ENCODE measurements around the gene PCF11. TPM values are rescaled to one million over a fixed set of nuclear protein-coding genes. Genes with fewer than 3 reads are reported as not detected.
"Not testable (repeated sequence)": the region's sequence is repeated elsewhere in the genome, so short reads cannot be mapped to it uniquely, and the experiment has no call there.

The PCF11 gene
- polyA plus RNA-seq, 1 donor: 74.9 TPM

DNA sequence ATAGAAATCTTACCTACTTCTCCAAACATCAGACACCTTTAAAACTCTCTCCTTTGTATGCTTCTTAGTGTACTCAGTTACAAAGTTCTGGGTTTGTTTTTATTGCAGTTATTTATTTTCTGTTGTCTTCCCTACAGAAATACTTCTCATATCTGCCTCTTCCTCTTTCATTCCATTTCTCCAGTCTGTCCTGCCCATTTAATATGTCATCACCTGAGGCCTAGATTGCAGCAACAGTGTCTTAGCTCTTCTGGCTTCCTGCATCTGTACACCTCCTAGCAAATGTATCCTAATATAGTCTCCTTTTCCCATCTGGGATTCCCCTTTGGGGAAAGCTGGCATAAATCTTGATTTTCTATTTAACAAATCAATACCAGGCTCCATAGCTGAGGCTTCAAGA is 34.9 kb upstream of the PCF11 start:
- DNase-seq: no peak
- no peaks in the 10 kb centered on the region for H3K4me1 ChIP-seq (ENCODE audit: control insufficient read depth, insufficient read depth, low read length)
- no peaks in the 10 kb centered on the region for H3K9me3 ChIP-seq (ENCODE audit: control insufficient read depth, low read depth, low read length)

DNA sequence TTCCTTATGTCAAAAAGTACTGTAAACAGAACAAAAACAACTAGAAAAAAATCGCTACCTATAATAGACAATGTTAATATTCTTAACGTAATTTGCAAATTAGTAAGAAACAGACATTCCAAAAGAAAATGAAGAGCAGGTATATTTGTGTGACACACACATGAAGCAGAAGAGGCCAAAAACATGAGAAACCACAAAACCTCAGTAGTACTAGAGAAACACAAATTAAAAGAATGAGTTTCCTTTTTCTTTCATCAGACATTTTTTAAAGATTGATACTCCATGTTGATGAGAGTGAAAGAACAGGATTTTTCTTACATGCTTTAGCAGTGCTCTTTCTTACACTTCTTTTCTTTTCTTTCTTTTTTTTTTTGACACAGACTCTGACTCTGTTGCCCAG is 34.2 kb upstream of the PCF11 start:
- no CpG with 5 or more reads among the region's 2 CpGs for WGBS (ENCODE audit: insufficient coverage, low lambda C conversion rate)
- H3K9me3 ChIP-seq (ENCODE audit: control insufficient read depth, low read depth, low read length): no peaks in the 10 kb centered on the region

More for the DNA sequence above, 34.9 kb upstream of the PCF11 start:
- Histone ChIP-seq H3K36me3 (ENCODE audit: control insufficient read depth, insufficient read depth, low read length) (no peaks in the 10 kb centered on the region), H3K4me3 (ENCODE audit: low read length) (no peak overlapping the region), H3K27ac (ENCODE audit: low read length) (no peak overlapping the region), H3K27me3 (ENCODE audit: control insufficient read depth, insufficient read depth, low read length) (no peaks in the 10 kb centered on the region)

DNA sequence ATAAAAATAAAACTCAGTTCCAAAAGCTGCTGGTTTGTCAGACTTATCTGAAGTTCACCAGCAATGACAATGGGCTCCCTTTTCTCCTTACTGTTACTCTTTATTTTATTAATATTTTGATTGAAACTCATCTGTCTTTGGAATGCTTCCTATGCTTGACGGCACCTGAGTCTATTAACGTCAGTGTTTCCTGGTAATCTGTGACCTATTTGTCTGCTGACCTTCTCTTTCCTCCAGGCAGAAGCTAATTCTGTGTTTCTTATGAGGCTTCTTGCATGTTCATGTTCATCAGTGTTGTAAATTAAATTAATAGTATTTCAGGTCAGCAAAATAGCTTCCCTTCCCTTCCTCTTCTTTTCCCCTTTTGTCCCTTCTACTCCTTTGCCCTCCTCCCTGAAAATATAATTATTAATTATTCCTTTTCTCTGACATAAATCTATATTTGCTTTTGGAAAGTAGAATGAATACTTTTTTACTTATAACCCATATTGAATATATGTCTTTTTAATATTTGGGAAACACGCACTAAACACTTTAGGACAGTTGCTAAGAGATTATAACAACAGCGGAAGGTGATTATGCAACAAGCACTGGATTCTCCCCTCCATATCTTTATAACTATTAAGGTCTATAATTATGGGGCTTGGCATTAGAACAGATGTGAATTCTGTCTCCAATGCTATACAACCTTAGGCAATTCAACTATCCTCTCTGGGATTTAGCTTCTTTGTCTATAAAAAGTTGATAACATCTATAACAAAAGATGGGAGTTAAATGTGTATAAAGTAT is 32.1 kb upstream of the PCF11 start:
- no peaks in the 10 kb centered on the region for H3K9me3 ChIP-seq (ENCODE audit: control insufficient read depth, low read depth, low read length)
- no peaks in the 10 kb centered on the region for H3K36me3 ChIP-seq (ENCODE audit: control insufficient read depth, insufficient read depth, low read length)
- peak; percentile 19 to 58 for DNase-seq
- H3K4me1 ChIP-seq (ENCODE audit: control insufficient read depth, insufficient read depth, low read length): no peaks in the 10 kb centered on the region
- no CpG with 5 or more reads among the region's 4 CpGs for WGBS (ENCODE audit: insufficient coverage, low lambda C conversion rate)
- H3K4me3 ChIP-seq (ENCODE audit: low read length): no peak overlapping the region
- no peak overlapping the region for H3K27ac ChIP-seq (ENCODE audit: low read length)
- H3K27me3 ChIP-seq (ENCODE audit: control insufficient read depth, insufficient read depth, low read length): no peaks in the 10 kb centered on the region

More for the DNA sequence above, 34.2 kb upstream of the PCF11 start:
- H3K36me3 ChIP-seq (ENCODE audit: control insufficient read depth, insufficient read depth, low read length): no peaks in the 10 kb centered on the region
- no peak overlapping the region for H3K27ac ChIP-seq (ENCODE audit: low read length)
- no peaks in the 10 kb centered on the region for H3K27me3 ChIP-seq (ENCODE audit: control insufficient read depth, insufficient read depth, low read length)
- H3K4me3 ChIP-seq (ENCODE audit: low read length): no peak overlapping the region
- H3K4me1 ChIP-seq (ENCODE audit: control insufficient read depth, insufficient read depth, low read length): no peaks in the 10 kb centered on the region
- DNase-seq: no peak

DNA sequence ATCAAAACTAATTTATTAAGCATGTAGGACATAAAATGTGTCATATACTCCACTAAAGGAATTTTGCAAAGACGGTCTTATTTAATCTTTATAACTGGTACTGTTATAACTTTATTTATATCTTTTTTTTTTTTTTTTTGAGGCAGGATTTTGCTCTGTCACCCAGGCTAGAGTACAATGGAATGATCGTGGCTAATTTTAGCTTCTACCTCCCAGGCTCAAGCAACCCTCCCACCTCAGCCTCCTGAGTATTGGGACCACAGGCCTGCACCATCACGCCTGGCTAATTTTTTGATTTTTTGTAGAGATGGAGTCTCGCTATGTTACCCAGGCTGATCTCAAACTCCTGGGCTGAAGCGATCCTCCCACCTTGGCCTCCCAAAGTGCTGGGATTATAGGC is 31.4 kb upstream of the PCF11 start:
- Histone ChIP-seq H3K36me3 (ENCODE audit: control insufficient read depth, insufficient read depth, low read length) (no peaks in the 10 kb centered on the region), H3K4me1 (ENCODE audit: control insufficient read depth, insufficient read depth, low read length) (no peaks in the 10 kb centered on the region), H3K27ac (ENCODE audit: low read length) (no peak overlapping the region), H3K27me3 (ENCODE audit: control insufficient read depth, insufficient read depth, low read length) (no peaks in the 10 kb centered on the region), H3K9me3 (ENCODE audit: control insufficient read depth, low read depth, low read length) (no peaks in the 10 kb centered on the region), H3K4me3 (ENCODE audit: low read length) (no peak overlapping the region)
- WGBS (ENCODE audit: insufficient coverage, low lambda C conversion rate): 100% methylated on average over 1 of the region's 5 CpGs
- DNase-seq: no peak

DNA sequence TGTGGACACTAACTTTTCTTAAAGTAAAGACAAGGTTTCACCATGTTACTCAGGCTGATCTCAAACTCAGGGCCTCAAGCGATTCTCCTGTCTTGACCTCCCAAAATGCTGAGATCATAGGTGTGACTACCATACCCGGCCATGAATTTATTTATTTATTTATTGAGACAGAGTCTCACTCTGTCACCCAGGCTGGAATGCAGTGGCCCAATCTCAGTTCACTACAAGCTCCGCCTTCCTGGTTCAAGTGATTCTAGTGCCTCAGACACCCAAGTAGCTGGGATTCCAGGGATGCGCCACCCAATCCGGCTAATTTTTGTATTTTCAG is 29.7 kb upstream of the PCF11 start:
- peaks cover under 1% of the 10 kb centered on the region for H3K9me3 ChIP-seq (ENCODE audit: control insufficient read depth, low read depth, low read length)
- DNase-seq: no peak
- no peaks in the 10 kb centered on the region for H3K36me3 ChIP-seq (ENCODE audit: control insufficient read depth, insufficient read depth, low read length)
- H3K4me3 ChIP-seq (ENCODE audit: low read length): no peak overlapping the region
- no peak overlapping the region for H3K27ac ChIP-seq (ENCODE audit: low read length)
- H3K27me3 ChIP-seq (ENCODE audit: control insufficient read depth, insufficient read depth, low read length): no peaks in the 10 kb centered on the region
- 100% methylated on average over 2 of the region's 5 CpGs for WGBS (ENCODE audit: insufficient coverage, low lambda C conversion rate)
- H3K4me1 ChIP-seq (ENCODE audit: control insufficient read depth, insufficient read depth, low read length): no peaks in the 10 kb centered on the region

DNA sequence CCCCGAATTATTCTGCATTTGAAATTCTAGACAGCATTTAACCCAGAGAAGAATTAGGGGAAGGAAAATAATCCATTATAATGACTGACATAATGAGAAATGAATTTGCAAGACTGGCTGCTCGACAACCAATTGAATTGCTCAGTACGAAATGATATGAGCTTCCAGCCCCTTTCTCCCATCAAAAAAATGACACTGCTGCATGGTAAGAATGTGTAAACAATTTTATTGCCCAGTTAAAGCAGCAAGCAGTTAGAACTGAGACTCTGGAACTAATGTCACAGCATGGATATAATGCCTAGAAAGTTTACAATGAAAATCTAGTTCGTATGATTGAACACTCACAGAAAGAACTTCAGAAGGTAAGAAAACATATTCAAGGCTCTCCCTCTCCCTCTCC is 24.7 kb upstream of the PCF11 start:
- H3K27me3 ChIP-seq (ENCODE audit: control insufficient read depth, insufficient read depth, low read length): no peaks in the 10 kb centered on the region
- H3K4me3 ChIP-seq (ENCODE audit: low read length): no peak overlapping the region
- H3K9me3 ChIP-seq (ENCODE audit: control insufficient read depth, low read depth, low read length): peaks cover 5% of the 10 kb centered on the region
- no peak for DNase-seq
- 71% methylated on average over 2 of the region's 4 CpGs for WGBS (ENCODE audit: insufficient coverage, low lambda C conversion rate)
- H3K36me3 ChIP-seq (ENCODE audit: control insufficient read depth, insufficient read depth, low read length): no peaks in the 10 kb centered on the region
- no peak overlapping the region for H3K27ac ChIP-seq (ENCODE audit: low read length)
- no peaks in the 10 kb centered on the region for H3K4me1 ChIP-seq (ENCODE audit: control insufficient read depth, insufficient read depth, low read length)

DNA sequence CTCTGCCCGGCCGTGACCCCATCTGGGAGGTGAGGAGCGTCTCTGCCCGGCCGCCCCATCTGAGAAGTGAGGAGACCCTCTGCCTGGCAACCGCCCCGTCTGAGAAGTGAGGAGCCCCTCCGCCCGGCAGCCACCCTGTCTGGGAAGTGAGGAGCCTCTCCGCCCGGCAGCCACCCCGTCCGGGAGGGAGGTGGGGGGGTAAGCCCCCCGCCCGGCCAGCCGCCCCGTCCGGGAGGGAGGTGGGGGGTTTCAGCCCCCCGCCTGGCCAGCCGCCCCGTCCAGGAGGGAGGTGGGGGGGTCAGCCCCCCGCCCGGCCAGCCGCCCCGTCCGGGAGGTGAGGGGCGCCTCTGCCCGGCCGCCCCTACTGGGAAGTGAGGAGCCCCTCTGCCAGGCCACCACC is 23.7 kb upstream of the PCF11 start:
- H3K36me3 ChIP-seq (ENCODE audit: control insufficient read depth, insufficient read depth, low read length); DNase-seq; H3K4me3 ChIP-seq (ENCODE audit: low read length); H3K27me3 ChIP-seq (ENCODE audit: control insufficient read depth, insufficient read depth, low read length); H3K4me1 ChIP-seq (ENCODE audit: control insufficient read depth, insufficient read depth, low read length); H3K27ac ChIP-seq (ENCODE audit: low read length); H3K9me3 ChIP-seq (ENCODE audit: control insufficient read depth, low read depth, low read length): not testable (repeated sequence)
- no CpG with 5 or more reads among the region's 29 CpGs for WGBS (ENCODE audit: insufficient coverage, low lambda C conversion rate)

DNA sequence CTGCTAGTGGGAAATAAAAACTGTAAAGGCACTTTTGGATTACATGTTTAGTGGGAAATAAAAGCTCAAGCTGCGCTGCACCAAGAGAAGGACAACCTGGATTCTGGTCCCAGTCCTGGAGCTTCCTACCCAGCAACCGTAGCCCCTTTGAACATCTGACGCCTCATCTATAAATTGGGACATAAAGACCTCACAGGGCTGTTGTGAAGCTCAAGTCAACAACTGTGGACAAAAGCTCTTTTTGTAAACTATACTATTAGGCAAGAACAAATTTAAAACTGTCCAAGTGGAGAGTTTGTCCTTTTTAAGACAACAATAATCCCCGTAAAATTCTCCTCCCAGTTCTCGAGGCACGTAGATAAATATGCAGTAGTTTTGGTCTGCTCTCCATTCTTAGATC is 17.6 kb upstream of the PCF11 start:
- H3K36me3 ChIP-seq (ENCODE audit: control insufficient read depth, insufficient read depth, low read length): no peaks in the 10 kb centered on the region
- no peak overlapping the region for H3K4me3 ChIP-seq (ENCODE audit: low read length)
- H3K9me3 ChIP-seq (ENCODE audit: control insufficient read depth, low read depth, low read length): no peaks in the 10 kb centered on the region
- no peaks in the 10 kb centered on the region for H3K4me1 ChIP-seq (ENCODE audit: control insufficient read depth, insufficient read depth, low read length)
- 80% methylated on average over 1 of the region's 6 CpGs for WGBS (ENCODE audit: insufficient coverage, low lambda C conversion rate)
- DNase-seq: no peak
- no peaks in the 10 kb centered on the region for H3K27me3 ChIP-seq (ENCODE audit: control insufficient read depth, insufficient read depth, low read length)
- H3K27ac ChIP-seq (ENCODE audit: low read length): no peak overlapping the region

DNA sequence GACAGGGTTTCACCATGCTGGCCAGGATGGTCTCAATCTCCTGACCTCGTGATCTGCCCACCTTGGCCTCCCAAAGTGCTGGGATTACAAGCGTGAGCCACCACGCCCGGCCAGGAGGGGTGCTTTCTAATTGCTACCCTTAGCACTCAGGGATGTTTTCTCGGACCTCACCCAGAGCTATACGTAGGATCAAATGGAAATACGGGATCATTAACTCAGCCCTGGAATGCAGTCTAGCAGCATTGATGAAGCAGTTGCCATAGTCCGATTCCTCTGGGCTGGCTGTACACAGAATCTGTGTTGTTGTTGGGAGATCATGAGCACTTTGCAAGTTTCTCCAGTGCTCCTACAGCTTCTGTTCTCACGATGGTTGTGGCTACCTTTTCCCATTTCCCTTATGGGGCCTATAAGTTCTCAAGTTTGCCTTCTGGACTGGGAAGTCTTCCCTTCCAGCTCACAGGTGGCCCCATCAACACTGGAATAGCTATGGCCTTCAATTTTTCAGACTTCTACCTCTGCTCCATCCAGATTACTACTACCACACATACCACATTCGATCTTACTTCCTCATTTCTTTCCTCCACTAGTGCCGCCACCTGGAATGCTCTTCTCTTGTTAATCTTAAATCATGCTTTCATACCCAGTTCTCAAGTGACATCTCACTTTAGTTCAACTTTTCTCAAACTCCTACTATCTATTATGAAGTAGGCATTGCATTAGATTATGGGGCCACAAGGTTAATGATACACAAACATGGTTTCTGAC is 16.1 kb upstream of the PCF11 start:
- Histone ChIP-seq H3K36me3 (ENCODE audit: control insufficient read depth, insufficient read depth, low read length) (no peaks in the 10 kb centered on the region), H3K4me1 (ENCODE audit: control insufficient read depth, insufficient read depth, low read length) (no peaks in the 10 kb centered on the region)
- no peak for DNase-seq

DNA sequence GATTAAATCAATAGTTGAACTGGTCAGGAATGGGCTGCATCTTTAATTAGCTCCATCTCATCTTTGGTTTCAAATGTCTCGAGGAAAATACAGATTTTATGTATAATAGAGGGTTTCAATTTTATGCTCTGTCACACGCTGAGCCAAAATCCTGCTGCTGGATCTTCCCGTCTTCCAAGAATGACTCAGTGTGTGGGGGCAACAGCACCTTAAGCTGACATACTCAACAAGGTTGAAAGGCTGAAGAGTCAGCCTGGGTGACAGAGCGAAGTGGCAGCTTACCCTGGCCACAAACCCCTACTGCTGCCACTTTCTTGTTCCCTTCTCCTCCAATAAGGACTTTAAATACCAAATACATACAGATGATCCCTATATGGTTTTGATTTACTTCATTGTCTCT is 9.0 kb upstream of the PCF11 start:
- 80% methylated on average over 1 of the region's 4 CpGs for WGBS (ENCODE audit: insufficient coverage, low lambda C conversion rate)
- H3K27me3 ChIP-seq (ENCODE audit: control insufficient read depth, insufficient read depth, low read length): no peaks in the 10 kb centered on the region
- H3K9me3 ChIP-seq (ENCODE audit: control insufficient read depth, low read depth, low read length): no peaks in the 10 kb centered on the region
- DNase-seq: no peak
- H3K27ac ChIP-seq (ENCODE audit: low read length): no peak overlapping the region
- H3K4me3 ChIP-seq (ENCODE audit: low read length): no peak overlapping the region
- no peaks in the 10 kb centered on the region for H3K36me3 ChIP-seq (ENCODE audit: control insufficient read depth, insufficient read depth, low read length)
- H3K4me1 ChIP-seq (ENCODE audit: control insufficient read depth, insufficient read depth, low read length): peaks cover 6% of the 10 kb centered on the region

More for the DNA sequence above, 16.1 kb upstream of the PCF11 start:
- no peaks in the 10 kb centered on the region for H3K9me3 ChIP-seq (ENCODE audit: control insufficient read depth, low read depth, low read length)
- WGBS (ENCODE audit: insufficient coverage, low lambda C conversion rate): 90% methylated on average over 3 of the region's 11 CpGs
- no peak overlapping the region for H3K4me3 ChIP-seq (ENCODE audit: low read length)
- no peaks in the 10 kb centered on the region for H3K27me3 ChIP-seq (ENCODE audit: control insufficient read depth, insufficient read depth, low read length)
- no peak overlapping the region for H3K27ac ChIP-seq (ENCODE audit: low read length)

DNA sequence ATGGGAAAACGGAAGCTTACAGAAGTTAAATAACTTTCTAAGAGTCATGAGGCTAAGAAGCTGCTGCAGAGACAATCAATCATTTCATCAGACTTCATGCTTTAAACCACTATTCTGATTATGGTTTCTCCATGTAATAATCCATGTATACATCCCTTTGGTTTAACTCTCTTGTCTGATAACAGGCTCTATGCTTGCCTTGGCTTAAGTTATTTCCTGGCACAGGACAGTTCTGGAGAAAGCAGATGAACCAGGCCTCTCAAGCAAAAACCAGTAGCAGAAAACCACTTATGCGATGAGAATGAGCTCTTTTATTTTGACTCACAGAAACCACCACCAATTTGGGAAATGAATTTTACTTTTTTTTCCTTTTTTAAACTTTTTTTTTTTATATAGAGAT is 6.5 kb upstream of the PCF11 start:
- Histone ChIP-seq H3K9me3 (ENCODE audit: control insufficient read depth, low read depth, low read length) (no peaks in the 10 kb centered on the region), H3K27ac (ENCODE audit: low read length) (no peak overlapping the region), H3K27me3 (ENCODE audit: control insufficient read depth, insufficient read depth, low read length) (no peaks in the 10 kb centered on the region), H3K36me3 (ENCODE audit: control insufficient read depth, insufficient read depth, low read length) (no peaks in the 10 kb centered on the region), H3K4me1 (ENCODE audit: control insufficient read depth, insufficient read depth, low read length) (peaks cover 6% of the 10 kb centered on the region), H3K4me3 (ENCODE audit: low read length) (no peak overlapping the region)
- 83% methylated on average over 1 of the region's 2 CpGs for WGBS (ENCODE audit: insufficient coverage, low lambda C conversion rate)
- no peak for DNase-seq

Measured in large intestine (tissue), 3 donors.